Stimulated activated CD8-positive, alpha-beta memory T cell treated with anti-CD3 and anti-CD28 coated beads, Interleukin-7, amount 100 ng/mL, for 24 hours (primary cell): ENCODE data around the gene FGGY.

Experiments
- DNase-seq: peaks from one replicate; pipeline ENCODE4 v3.0.0-alpha.2; 2020; ENCODE audit warnings: low read depth

FGGY gene

DNA sequence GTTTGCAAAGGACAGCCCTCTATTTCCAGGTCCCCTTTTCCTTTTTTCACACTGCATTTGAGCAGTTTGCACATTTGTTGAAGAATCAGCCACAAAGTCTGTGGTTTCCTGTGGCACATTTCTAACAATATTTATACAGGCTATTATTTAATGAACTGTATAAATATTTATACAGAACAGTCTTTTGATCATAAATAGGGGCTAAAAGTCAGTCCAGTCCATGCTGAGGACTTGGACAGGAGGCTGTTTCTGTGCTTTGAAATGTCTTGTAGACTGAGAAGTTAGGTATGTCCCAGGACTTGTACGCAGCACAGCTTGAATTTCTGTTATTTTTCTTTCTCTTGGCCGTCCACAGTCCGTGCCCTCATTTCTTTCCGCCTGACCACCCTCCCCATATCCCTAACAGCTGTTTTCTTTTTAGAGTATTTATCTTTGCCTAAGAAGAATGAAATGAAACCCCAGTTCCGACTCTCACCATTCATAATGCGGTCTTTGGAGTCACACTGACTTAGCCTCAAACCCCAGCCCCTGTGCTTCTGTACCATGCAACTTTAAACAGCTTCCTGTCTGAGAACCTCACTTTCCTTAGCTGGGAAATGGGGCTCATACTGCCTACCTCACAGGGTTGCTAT lies 19.7 kb downstream of the FGGY start:
- no peak for DNase-seq

DNA sequence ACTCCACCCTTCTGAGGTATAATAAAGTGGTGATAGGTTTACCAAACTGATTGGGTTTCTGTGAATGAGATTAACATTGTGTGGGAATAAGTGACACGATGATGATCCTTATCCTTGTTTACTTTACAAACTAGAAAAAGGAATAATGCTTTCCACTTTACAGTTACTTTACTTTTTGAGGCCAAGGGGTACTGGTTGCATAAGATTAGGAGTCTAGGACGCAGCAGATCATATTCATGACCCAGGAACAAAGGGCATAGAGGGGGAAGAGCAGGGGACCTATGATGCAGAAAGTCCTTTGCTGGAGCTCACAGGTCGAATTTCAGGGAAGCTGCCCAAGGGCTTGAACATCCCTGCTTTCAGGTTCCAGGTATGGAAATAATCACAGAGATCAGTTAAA lies 20.4 kb downstream of the FGGY start:
- no peak for DNase-seq

DNA sequence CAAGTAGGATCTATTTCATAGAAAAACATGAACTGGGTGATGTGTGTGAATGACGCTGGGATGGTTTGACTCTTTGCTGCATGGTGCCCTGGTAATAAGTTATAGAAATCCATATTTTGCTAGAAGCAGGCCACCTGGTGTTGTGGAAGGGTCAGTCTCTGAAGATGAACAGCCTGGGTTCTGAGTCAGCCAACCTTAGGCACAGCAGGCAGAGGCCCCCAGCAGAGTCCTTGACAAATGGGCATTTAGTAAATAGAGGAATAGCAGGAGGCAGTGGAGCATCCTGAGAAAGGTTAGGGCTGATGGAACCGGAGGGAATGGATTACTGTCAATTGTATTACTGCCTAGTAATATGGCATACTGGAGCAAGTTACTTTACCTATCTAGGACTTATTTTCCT lies 20.9 kb downstream of the FGGY start:
- DNase-seq, result no peak

DNA sequence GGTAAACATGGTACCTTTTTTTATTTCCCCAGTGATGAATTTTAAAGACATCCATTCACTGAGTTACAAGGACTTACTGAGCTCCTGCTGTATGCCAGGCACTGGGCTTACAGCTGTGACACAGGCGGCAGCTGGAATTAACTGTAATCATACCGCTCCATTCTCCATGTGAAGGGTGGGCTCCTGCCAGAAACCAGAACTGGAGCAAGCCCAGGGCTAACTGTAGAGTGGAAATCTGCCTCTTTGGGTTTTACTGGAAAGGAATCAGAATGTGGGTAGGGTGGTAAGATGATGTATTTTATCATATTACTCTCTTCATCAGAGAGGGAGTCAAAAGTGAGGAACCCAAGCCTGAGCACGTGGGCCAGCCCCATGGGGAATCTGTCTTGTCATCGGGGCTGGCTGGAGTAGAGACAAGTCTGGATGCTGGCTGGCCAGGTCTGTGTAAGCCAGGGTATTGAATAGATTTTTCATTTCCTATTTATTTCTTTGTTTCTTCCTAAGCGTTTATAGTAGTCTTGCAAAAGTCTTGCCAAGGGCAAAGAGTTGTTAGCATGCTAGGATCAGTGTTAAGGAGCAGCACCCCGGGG lies 21.5 kb downstream of the FGGY start:
- DNase-seq, result no peak

DNA sequence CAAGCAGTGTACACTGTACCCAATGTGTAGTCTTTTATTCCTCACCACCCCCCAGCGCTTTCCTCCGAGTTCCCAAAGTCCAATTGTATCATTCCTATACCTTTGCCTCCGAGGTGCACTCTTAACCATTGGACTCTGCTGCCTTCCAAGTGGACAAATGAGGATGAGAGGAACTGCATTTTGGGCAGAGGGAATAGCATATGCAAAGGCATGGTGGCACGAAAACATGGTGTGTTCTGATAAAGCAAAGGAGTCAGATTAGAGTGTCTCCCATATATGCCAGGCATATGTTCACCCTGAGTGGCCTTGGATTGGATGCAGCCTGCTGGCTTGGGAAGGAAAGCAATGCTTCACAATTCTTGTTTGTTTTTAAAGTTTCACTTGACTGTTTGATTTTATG lies 25.5 kb downstream of the FGGY start:
- no peak for DNase-seq

DNA sequence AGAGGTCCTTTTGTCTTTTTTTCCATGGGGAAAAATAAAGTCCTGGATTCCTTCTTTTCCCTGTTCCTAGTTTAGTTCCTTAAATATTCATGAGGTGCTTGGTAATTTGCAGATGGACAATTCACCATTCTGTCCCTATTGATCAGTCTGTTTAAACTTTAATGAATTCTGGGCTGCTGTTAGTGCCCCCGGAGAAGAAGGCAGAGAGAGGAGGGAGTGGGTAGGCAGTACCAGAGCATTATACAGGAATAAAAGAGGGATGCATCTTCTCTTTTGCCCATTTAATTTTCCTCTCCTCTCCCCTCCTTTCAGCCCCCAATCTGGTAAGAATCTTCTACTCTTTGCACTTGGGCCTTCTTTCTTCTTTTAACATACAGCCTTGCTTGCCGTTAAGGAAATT lies 25.9 kb downstream of the FGGY start:
- DNase-seq, result no peak

DNA sequence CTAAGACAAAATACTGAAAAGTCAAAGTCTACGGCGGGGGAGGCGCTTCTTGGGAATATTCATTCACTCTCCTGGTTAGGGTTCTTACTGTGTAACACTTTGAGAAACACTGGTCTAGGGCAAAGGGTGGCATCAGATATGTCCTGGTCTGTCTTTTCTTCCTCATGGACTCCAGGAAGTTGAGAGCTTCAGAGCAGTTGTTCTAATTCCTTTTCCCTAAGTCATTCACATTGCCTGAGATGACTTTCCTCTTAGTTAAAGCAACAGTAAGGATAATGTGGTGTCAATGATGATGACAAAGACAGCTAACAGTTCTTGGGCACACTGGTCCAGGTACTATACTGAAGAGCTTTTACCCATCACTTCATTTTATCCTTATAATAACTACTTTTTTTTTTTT lies 27.0 kb downstream of the FGGY start:
- DNase-seq, result no peak

DNA sequence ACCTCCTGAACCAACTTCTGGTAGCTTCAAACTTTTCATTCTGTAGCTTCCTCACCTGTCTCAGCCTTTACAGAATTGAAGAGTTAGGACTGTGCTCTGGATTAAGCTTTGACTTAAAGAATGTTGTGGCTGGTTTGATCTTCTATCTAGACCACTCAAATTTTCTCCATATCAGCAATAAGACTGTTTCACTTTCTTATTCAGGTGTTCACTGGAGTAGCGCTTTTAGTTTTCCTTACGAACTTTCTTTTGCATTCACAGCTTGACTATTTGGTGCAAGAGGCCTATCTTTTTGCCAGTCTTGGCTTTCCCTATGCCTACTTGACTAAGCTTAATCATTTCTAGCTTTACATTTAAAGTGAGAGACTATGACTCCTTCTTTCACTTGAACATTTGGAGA lies 31.5 kb downstream of the FGGY start:
- no peak for DNase-seq

DNA sequence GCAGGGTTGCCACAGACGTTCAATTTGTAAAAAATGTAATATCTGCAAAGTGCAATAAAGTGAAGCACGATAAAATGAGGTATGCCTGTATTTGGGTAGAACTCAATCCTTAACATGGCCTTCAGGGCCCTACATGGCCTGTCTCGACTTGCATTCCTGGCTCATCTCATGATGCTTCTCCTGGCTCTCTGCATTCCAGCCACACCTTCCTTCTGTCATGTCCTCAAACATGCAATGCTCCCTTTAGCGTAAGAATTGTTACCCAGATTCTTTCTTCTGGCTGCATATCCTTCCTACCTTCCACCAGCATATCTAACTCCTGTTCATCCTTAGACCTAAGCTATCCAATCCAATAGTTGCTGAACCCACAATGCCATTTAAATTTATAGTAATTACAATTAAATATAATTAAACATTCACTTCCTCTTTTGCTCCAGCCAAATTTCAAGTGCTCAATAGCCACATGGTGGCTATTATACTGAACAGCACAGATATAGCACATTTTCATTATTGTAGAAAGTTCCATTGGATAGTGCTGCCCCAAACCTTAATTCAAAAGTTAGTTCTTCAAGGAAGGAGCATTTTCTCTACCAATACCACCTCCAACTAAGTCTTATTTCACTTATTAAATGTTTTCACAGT lies 32.6 kb downstream of the FGGY start:
- no peak for DNase-seq

DNA sequence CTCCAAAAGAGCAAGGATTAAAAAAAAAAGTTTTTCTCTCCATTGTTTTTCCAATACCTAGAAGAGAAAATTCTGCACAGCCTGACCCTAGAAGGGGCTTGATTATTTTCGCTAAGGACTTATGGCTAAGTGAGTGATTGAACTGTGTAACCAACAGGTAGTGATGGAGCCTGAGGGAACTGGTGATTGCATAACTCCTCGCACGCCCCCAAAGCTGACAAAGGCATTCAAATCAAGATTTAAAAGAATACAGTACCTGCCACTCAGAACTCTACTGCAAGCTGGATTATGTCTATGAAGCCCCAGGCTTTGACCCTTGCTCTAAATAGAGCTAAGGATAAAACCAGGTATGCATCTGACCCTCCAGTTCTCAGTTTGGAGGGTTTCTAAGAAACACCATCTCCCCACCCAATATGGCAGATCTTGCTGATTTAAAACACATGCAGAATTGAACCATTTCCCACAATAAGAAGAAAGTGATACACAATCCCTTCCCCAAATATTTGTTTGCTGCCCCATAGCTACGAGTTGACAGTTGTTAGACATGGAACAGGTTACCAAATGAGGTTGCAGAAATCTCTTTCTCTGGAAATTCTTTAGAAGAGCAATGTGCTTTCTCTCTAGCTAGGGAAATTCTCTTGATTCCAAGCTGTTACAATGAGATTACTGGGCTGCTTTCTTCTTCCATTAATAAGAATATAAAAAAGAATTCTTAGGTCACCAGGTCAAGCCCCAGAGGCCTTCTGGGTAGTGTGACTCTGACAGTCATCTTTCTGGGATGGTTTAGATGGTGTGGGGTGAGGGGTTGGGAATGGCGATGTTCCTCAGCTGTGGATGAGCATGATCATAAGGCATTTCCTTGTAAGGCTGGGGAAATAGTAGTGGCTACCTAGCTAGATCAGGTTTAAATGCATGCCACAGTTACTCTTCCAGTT lies 35.1 kb downstream of the FGGY start:
- DNase-seq, result no peak

DNA sequence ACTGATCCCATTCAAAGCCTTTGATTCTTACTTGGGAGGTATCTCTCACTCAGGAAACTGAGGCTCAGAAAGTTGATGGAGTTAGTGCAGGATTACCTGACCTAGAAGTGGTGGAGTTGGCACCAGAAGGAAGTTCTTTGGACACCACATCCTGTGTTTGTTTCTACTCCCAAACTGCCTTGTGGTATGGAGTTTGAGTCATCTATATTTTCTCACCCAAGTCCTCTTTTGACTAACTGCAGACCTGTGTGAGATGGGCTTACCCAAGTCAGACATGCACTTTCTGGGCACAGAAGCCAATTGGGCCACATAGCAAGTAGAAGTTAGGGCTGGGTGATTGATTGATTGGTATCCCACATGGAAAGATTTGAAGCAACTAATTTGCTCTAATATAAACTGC lies 36.1 kb downstream of the FGGY start:
- no peak for DNase-seq

DNA sequence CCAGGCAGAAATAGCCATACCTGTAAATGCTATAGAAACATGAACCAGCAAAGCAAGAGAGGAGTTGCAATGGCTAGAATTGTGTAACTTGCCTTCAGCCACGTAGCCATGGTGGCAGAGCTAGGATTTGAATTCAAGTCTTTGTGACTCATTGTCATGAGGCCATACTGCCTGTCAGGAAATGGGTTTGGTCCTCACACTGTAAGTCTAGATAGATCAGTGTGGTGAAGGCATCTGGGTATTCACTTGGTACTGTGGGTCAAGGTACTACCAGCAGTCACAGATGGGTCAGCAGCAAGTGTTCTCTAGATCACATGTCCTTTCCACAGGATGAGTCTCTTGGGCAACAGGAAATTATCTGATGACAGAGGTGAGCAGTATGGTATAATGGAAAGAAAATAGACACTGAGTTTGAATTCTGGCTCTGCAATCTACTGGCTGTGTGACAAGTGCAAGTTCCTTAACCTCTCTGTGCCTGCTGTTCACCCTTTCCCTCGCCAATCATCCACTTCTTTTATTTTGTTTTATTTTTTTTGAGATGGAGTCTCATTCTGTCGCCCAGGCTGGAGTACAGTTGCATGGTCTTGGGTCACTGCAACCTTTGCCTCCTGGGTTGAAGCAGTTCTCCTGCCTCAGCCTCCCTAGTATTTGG lies 36.9 kb downstream of the FGGY start:
- DNase-seq, result no peak

DNA sequence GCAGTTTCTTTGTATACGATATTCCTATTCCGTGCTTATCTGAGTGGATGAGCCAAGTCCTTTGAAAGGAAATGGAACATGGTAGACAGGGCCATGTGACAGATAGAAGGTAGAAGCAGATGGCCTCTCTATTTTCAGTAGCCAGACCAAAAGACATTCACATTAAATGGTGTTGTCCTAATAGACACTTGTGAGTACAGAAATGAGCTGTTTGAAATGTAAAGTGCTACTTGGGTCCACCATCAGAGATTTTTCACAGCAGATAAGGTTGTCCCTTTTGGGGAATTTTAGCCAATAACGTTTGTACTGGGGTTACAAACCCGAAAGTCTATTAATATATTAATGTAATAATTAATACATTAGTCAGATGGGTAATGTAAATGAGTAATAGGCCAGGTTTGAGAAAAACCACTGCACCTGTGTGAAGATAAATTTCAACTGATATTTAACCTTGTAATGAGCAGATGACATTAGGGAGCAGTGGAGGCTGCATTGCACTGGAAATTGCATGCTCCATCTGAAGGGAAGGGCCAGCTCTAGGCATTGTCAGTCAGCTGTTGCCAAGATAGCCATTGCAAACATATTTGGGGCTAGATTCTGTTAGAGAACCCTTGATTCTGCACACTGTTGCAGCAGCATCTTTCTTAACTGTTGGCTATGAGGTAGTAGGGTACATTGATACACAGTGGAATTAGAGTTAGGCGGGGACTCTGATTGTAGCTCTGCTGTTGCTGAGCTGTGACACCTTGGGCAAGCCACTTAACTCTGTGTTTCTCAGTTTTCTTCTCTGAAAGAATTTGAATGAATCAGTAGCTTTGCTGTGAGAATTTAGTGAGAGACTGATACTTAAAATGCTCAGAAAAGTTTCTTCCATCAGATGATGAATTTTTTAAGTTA lies 43.8 kb downstream of the FGGY start:
- no peak for DNase-seq

DNA sequence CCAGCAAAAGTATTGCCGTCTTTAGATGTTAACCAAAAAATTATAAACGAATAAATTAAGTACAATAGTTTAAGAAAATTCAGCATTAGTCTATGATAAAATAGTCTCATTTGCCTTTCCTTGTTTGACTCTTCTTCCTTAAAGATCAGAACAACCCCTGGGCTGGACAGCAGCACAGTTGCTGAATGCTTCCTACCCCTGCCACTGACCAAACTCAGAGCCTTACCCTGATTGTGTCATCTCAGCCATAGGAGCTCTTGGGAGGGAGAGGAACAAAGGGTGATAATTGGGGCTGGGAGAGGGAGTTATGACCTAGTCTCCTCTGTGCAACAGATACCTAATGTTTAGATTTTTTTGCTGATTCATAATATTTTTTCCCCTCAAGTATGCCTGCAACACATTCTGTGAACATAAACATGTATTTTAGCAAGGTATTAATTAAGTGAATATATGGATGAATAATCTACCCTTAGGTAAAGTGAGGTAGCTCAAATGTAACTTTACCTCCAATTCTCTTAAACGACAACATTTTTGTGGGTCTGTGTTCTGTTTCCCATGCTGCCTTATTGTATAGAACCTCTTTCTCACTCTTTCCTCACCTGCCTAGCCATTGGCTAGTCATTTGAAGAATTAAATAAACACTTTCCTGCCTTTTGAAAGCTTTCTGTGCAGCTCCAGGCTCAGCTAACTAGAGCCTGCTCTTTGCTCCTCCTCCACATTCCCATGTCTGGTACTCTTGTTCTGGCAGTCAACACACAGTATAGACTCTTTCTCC lies 46.1 kb downstream of the FGGY start:
- no peak for DNase-seq

DNA sequence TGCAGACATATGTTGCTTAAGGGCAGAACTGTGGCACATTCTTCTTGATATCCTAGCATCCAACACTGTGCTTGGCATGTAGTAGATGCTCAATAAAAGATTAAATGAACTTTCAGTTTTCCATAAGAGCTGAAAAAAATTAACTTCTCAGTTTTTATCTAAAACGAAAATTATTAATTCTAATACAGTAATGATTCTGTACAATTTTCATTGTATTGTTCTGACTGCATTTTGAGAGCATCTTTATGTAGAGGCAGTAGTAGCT lies 46.6 kb downstream of the FGGY start:
- no peak for DNase-seq

DNA sequence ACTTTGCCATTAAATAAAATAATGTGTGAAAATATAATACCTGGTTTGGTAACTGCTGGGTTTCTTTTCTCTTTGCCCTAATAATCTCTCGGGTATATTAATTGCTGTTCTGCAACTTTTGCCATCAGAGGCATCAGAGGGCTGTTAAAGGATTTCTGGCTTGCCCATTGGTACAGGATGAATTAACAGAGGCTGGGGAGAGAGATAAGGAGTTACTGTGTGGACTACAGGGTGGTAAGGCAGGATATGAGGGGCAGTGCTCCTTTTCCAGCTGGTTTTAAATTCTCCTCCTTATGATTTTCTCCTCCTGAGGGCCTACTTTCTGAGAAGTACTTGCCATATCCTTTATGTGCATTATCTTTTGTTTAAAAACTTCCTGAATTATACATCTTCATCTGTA lies 48.3 kb downstream of the FGGY start:
- no peak for DNase-seq

DNA sequence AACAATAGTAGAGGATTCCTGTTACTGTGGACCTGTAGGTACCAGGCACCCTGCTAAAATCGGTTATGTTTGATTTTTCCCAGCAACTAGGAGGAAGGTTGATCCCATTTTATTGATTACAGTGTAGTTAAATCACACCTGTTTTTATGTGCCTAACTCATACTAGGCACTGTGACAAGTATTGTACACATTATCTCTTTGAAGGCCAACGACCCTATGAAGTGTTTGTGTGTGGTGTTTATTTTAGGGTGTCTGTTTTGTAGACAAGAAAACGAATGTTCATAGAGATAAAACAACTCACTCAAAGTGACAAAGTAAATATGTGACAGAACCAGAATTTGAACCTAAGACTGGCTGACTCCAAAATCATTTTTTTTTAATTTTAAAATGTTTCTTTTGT lies 49.5 kb downstream of the FGGY start:
- DNase-seq, result no peak

DNA sequence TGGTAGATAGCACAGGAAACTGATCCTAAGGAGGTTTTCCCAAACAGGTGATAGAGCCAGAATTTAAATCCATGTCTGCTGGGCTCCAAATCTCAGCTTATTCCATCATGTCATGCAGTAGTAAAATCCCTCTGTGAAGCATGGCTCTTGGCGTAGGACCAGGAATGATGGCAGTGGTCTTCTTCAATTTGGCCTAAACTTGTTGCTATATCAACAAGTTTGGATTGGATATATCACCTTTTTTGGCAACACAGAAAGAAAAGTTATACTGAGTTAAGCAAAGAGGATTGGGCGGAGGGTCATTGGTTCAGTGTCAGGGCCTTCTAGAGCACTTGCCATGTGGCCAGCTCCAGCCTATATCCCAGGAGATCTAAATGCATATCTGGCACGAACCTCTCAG lies 52.2 kb downstream of the FGGY start:
- no peak for DNase-seq

DNA sequence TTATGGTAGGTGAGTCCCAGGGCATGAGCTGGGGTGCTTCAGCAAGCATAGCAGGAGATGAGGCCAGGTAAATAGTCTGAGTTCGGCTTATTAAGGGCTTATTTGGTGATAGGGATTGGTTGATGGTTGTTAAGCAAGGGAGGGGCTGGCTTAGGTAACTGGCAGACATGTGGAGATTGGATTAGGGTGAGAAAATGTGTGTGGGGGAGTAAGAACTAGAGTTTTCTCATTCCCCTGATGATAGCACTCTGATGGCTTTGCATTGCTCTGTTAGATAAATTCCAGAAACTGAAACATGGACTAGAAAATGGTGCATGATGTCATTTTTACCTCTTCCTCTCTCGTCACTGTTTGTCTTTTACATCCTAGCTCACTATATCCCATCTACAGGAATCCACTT lies 53.6 kb downstream of the FGGY start:
- DNase-seq, result no peak

DNA sequence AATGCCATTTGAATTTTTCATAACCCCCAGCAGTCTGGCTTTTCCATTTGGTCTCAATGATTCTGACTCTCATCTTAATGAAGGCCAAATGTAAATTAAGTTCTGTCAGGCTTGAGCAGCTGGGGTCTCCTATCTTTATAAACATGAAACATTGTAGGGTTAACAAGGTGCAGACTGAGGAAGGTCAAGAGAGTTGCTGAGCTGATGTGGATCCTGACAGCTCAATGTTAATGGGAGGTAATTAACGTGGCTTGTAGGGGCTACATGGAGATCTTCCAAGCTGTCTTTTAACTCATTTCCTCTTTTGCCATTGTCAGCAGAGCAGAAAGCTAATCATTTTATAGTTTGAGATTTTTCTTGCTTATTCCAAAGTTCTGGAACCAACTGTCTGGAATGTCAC lies 55.2 kb downstream of the FGGY start:
- DNase-seq, result no peak

DNA sequence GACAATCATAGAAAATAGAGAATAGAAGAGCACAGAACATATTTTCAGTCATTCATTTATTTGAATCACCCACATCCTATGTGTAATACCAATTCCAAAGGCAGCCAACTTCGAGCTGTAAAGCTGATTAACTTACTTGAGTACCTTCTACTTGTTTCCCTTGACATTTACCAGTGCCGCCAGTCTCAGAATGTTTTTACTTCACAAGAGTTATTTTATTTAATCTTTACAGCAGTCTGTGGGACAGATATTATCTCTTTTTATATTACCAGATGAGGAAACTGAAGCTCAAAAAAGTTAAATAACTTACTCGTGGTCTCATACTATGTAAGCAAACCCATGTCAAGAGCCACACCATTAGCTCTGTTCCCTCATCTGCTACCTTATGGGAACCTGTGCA lies 56.6 kb downstream of the FGGY start:
- no peak for DNase-seq
